Left colon (tissue), 2 donors: ENCODE data around the gene OSBPL3. TPM values are rescaled to one million over a fixed set of nuclear protein-coding genes. Genes with fewer than 3 reads are reported as not detected.
"Not testable (repeated sequence)": the region's sequence is repeated elsewhere in the genome, so short reads cannot be mapped to it uniquely, and the experiment has no call there.

Experiments
- ATAC-seq: fragments of 200-7000 bp; cut with Tn5 transposase; one replicate; pipeline ENCODE4 v1.9.1; 2020; ENCODE audit warnings: mild to moderate bottlenecking, moderate library complexity
- DNase-seq, 2 donors: peaks; one replicate each; pipeline ENCODE4 v3.0.0-alpha.2; 2020
- intact Hi-C, 2 donors: fragments of 100-400 bp; cut with DNase I in 1 of 2; cut with micrococcal nuclease in 1 of 2; formaldehyde crosslinking; loops; one replicate each; pipeline versions ENCODE4 v1.11.2 to v1.14.0; 2022; cut with DNase I, micrococcal nuclease
- total RNA-seq, 2 donors: library from RNA; stranded (reverse); fragmentation: NEBNext Ultra II Directional; extraction: Animal tissue kit (Norgen Biotek cat#: 25700); gene quantifications; one replicate each; pipeline ENCODE4 v1.2.1, GENCODE V29; 2021
- donor health status: DM: no; HTN: no; CAD: no.
- donor health status: DM: yes; HTN: yes; CAD: no.

The OSBPL3 gene
- total RNA-seq, 2 donors from 2014 or later: 11.0 to 13.2 TPM

GRCh38 chr7:24795407-24795767 lies 184.6 kb downstream of the OSBPL3 start:
- intact Hi-C loops: no loop called here
- no peak for ATAC-seq
- no peak for DNase-seq

- DNase-seq, ATAC-seq, intact Hi-C loops: not testable (repeated sequence)
Measured at GRCh38 chr7:24794751-24795406, 185.1 kb downstream of the OSBPL3 start.

DNA sequence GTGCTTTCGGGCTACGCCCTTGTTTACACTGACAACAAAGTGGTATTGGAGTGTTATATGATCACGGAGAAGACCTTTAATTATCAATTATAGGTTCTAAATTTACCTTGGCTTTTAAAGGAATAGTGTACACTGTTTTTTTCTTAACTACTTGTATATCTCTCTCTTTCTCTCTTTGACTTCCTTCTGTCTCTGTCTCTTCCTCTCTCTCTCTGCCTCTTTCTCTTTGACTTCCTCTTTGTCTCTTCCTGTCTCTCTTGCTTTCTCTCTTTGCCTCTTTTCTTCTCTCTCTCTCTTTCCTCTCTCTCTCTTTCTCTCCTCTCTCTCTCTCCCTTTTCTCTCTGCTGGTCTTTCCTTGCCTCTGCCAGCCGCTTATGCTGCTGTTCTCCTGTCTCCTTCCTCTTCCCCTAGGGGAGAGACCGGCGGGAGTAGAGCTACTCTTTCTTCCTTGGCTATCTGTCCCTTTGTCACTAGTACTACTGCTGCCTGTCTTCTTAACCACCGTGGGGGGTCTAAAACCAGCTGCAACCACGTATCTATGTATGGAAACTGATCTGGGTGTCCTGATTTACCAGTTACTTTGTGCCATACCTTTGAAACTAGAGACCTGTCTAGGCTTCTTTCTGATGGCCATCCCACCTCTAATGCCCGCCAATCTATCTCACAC lies 185.9 kb downstream of the OSBPL3 start:
- no peak for DNase-seq
- ATAC-seq: no peak
- intact Hi-C loops: no loop called here

- DNase-seq (no peak), ATAC-seq (no peak)
- intact Hi-C loops: no loop called here
Measured at GRCh38 chr7:24788961-24789576, 190.9 kb downstream of the OSBPL3 start.

- no peak for DNase-seq
Measured at GRCh38 chr7:24788075-24788474, 191.9 kb downstream of the OSBPL3 start.

GRCh38 chr7:24786941-24787340 lies 193.0 kb downstream of the OSBPL3 start:
- intact Hi-C loops: no loop called here
- ATAC-seq (no peak), DNase-seq (no peak)

More at GRCh38 chr7:24788075-24788474, 191.9 kb downstream of the OSBPL3 start:
- no peak for ATAC-seq
- intact Hi-C loops: no loop called here

- DNase-seq (no peak), ATAC-seq (no peak)
- intact Hi-C loops: no loop called here
Measured at GRCh38 chr7:24786306-24786705, 193.7 kb downstream of the OSBPL3 start.

- ATAC-seq: no peak
- DNase-seq: no peak
- intact Hi-C loops: no loop called here
Measured at GRCh38 chr7:24784277-24784676, 195.7 kb downstream of the OSBPL3 start.

GRCh38 chr7:24783698-24784097 lies 196.3 kb downstream of the OSBPL3 start:
- no peak for DNase-seq
- ATAC-seq: no peak
- intact Hi-C loops: no loop called here

- ATAC-seq (no peak), DNase-seq (no peak)
- intact Hi-C loops: no loop called here
Measured at GRCh38 chr7:24781106-24781505, 198.9 kb downstream of the OSBPL3 start.

DNA sequence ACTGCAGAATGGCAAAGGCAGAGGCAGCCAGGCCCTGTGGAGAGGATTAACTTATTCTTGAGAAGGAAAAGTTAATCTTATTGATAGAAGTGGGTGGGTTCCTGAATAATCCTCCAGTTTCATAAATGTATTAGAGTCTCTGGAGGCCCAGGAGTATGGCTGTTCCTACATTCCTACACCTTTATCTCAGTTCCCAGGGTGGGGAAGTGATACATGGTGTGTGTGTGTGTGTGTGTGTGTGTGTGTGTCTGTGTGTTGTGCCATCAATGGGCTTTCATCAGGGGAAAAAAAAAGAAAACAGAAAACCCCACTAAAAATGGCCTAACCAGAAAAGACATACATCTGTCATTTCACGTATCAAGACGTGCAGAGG lies 200.7 kb downstream of the OSBPL3 start:
- intact Hi-C loops: no loop called here
- no peak for DNase-seq
- no peak for ATAC-seq

- intact Hi-C loops: no loop called here
- ATAC-seq (no peak), DNase-seq (no peak)
Measured at GRCh38 chr7:24778543-24779282, 201.3 kb downstream of the OSBPL3 start.

DNA sequence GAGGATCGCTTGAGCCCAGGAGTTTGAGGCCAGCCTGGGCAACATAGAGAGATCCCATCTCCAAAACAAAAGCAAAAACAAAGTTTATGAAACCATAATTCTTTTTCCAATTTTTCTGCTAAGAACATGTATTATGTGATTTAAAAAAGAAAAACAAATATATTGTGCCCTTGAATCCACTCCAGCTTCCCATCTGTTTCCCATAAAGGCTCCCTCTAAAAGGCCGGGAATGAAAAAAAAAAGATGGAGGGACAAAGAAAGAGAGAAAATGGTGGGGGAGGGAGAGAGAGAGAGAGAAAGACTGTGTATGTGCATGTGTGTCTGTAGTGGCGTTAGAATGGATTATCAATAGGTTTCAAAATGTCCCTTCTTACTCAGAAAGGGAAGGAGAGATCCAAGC lies 202.2 kb downstream of the OSBPL3 start:
- intact Hi-C loops: no loop called here
- ATAC-seq (no peak), DNase-seq (no peak)

DNA sequence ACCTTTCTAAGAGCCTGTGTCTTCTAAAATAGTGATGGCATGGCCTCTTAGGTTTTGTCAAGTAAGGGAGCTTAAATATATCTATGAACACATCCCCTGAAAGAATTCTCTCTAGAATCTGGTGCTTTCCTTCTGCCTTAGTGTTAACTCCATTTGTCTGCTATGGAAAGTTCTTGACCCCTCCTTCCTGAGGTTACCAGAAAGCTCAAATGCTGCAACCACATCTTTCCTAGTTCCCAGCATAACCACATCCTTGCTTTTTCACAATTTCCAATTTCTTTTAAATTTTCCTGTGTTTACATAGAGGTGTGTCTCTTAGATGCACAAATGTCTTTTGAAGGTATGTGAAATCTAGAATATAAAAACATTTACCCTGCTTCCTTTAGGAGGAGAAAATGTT lies 206.3 kb downstream of the OSBPL3 start:
- ATAC-seq (no peak), DNase-seq (no peak)
- intact Hi-C loops: no loop called here

- no peak for DNase-seq
- ATAC-seq: no peak
- intact Hi-C loops: no loop called here
Measured at GRCh38 chr7:24769851-24770250, 210.1 kb downstream of the OSBPL3 start.

GRCh38 chr7:24769014-24769830 lies 210.8 kb downstream of the OSBPL3 start:
- DNase-seq: no peak
- intact Hi-C loops: no loop called here
- ATAC-seq: no peak

DNA sequence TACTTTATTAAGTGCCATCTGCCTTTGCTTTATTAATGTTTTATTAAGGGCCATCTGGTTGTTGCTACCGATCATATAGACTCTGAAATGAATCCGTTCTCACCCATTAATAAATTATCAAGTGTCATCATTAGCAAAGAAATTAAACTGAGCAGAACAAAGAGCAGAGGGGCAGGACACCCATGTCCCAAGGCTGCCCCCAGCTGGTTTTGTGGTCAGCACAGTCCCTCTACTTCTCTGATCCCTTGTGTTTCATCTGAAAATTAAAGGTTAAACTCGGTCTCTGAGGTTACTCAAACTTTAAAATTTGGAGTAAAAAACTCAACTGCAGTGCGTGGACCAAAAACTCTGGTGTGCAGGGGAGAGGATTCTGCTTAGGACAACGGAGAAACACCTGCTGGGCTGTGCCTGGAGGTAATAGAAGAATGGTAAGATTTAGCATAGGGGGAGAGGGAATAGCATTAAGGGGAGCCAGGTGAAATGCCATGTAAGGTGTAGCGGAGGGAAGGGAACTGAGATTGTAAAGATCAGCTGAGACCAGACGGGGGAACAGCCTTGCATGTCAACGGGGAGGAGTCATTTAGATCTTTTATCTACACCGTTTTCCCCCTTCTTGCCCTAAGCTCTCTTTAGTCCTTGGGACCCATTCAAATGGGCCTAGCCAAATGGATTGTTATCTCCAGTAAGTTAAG lies 212.0 kb downstream of the OSBPL3 start:
- intact Hi-C loops: no loop called here
- DNase-seq (no peak), ATAC-seq (no peak)

DNA sequence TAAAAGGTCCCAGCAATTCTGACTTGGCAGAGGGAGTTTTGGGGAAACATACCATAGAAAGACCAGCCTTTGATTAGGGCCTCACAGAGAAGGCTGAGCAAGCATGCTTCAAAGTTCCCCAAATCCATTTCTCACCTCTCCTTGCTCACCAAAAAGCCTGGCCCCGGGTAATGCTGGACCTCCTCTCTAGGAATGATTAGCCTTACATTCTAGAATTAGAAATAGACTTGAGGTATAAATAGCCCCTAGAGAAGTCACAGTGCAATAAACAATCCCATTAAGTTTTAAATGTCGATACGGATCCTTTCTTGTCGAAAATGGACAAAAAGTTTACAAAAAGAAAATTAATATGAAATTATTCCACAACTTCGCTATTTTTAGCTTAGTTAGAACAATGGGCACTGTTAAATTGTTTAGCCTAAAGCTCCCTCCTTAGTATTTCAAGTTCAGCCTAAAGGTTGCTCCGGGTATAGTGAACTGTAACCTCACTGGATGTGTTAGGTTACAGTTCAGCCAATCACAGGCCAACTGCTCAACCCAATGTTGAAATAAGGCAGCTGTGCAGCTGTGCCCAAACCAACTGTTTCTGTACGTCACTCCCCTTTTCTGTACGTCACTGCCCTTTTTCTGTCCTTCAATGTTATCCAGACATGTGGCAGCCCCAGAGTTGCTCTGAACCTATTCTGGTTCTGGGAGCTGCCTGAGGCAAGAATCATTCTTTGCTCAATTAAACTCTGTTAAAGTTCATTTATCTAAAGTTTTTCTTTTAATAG lies 214.8 kb downstream of the OSBPL3 start:
- ATAC-seq: no peak
- intact Hi-C loops: no loop called here
- DNase-seq: no peak
